ENCODE data around the gene EPAS1. TPM values are rescaled to one million over a fixed set of nuclear protein-coding genes. Genes with fewer than 3 reads are reported as not detected.

Gene EPAS1
- total RNA-seq, 1 experiment from 2014 or later = 77.3 TPM

DNA sequence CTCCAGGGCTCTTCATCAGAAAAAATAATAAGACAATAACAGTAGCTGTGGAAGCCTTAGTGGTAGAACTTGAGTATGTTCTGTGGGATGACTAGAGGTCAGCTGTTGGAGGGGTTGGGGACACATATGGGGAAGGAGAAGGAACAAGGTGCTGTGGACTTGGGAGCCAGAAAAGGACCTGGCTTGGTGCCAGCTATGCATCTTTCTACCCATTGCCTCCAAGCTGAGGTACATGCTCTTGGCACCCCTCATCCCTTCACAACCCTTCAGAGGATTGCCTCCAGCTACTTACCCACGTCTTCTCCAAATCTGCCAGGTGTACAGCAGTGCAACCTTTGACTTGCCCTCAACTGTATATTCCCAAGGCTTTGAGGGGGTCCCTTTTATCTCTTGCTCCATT, 15.3 kb upstream of the EPAS1 start:
- DNase-seq = no peak
- no peaks in the 10 kb centered on the region for H3K36me3 Mint-ChIP-seq (ENCODE audit: insufficient read depth, unreplicated experiment)
- ChIA-PET POLR2A (no interaction called here), CTCF (no interaction called here)
- no TSS peak for BruUV-seq (replicated peaks)
- H3K4me3 ChIP-seq (ENCODE audit: low read depth, low read length) = no peak overlapping the region
- H3K27me3 ChIP-seq (replicated peaks; ENCODE audit: control insufficient read depth, insufficient read depth, low read length) = no peaks in the 10 kb centered on the region
- H3K4me1 ChIP-seq = peaks cover 23% of the 10 kb centered on the region
- no peaks in the 10 kb centered on the region for H3K9me3 Mint-ChIP-seq (ENCODE audit: unreplicated experiment)
- H3K9me3 ChIP-seq = no peaks in the 10 kb centered on the region
- intact Hi-C loops (cut with micrococcal nuclease; ENCODE audit: unreplicated experiment) = no loop called here
- H3K4me1 Mint-ChIP-seq (ENCODE audit: low read depth, unreplicated experiment) = peaks cover 37% of the 10 kb centered on the region
- H3K36me3 ChIP-seq (ENCODE audit: control insufficient read depth, insufficient read depth, low read length) = no peaks in the 10 kb centered on the region
- H3K4me3 Mint-ChIP-seq (ENCODE audit: unreplicated experiment) = no peak overlapping the region
- TF ChIP-seq, protein P1, sequence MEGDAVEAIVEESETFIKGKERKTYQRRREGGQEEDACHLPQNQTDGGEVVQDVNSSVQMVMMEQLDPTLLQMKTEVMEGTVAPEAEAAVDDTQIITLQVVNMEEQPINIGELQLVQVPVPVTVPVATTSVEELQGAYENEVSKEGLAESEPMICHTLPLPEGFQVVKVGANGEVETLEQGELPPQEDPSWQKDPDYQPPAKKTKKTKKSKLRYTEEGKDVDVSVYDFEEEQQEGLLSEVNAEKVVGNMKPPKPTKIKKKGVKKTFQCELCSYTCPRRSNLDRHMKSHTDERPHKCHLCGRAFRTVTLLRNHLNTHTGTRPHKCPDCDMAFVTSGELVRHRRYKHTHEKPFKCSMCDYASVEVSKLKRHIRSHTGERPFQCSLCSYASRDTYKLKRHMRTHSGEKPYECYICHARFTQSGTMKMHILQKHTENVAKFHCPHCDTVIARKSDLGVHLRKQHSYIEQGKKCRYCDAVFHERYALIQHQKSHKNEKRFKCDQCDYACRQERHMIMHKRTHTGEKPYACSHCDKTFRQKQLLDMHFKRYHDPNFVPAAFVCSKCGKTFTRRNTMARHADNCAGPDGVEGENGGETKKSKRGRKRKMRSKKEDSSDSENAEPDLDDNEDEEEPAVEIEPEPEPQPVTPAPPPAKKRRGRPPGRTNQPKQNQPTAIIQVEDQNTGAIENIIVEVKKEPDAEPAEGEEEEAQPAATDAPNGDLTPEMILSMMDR (IDR thresholded peaks at IDR 0.05; ENCODE audit: insufficient read depth in 1 of 2, low read depth in 1 of 2, low read length in 1 of 2, severe bottlenecking in 1 of 2, unreplicated experiment in 1 of 2) = no peak
- H3K27me3 Mint-ChIP-seq (ENCODE audit: insufficient read depth, unreplicated experiment) = no peaks in the 10 kb centered on the region
- H3K27ac Mint-ChIP-seq (ENCODE audit: unreplicated experiment) = no peak overlapping the region

DNA sequence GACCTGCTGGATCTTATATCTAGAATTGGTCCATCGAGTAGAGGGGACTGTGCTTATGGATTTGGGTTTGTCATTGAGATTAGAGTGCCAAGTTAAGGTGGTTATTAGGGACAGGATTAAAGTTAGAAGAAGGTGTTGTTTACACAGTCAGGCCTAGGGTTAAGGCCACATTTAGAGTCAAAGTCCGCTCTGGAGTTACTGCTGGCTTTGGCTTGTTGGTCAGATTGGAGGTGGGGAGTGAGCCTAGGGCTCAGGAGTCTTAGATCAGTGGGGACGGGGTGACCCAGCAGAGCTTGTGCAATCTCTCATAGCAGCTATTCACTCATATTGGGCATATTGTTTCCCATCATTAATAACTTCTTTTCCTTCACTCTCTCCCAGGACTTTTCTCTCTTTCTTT, 13.5 kb upstream of the EPAS1 start:
- no peak overlapping the region for H3K4me3 Mint-ChIP-seq (ENCODE audit: unreplicated experiment)
- no peaks in the 10 kb centered on the region for H3K36me3 Mint-ChIP-seq (ENCODE audit: insufficient read depth, unreplicated experiment)
- BruUV-seq (replicated peaks) = no TSS peak
- Histone ChIP-seq H3K27me3 (replicated peaks; ENCODE audit: control insufficient read depth, insufficient read depth, low read length) (no peaks in the 10 kb centered on the region), H3K4me1 (peaks cover 30% of the 10 kb centered on the region), H3K4me3 (ENCODE audit: low read depth, low read length) (no peak overlapping the region), H3K9me3 (no peaks in the 10 kb centered on the region), H3K36me3 (ENCODE audit: control insufficient read depth, insufficient read depth, low read length) (no peaks in the 10 kb centered on the region)
- intact Hi-C loops (cut with micrococcal nuclease; ENCODE audit: unreplicated experiment) = no loop called here
- H3K27me3 Mint-ChIP-seq (ENCODE audit: insufficient read depth, unreplicated experiment) = no peaks in the 10 kb centered on the region
- peak overlapping the region; percentile 5 for H3K27ac Mint-ChIP-seq (ENCODE audit: unreplicated experiment)
- no peaks in the 10 kb centered on the region for H3K9me3 Mint-ChIP-seq (ENCODE audit: unreplicated experiment)
- TF ChIP-seq, protein P1 (IDR thresholded peaks at IDR 0.05; ENCODE audit: insufficient read depth in 1 of 2, low read depth in 1 of 2, low read length in 1 of 2, severe bottlenecking in 1 of 2, unreplicated experiment in 1 of 2) = no peak
- POLR2A ChIA-PET = no interaction called here
- CTCF ChIA-PET = interaction anchor here (1.3 to 1.7 kb wide), 2 partner anchors 11 to 221 kb away, joined by 5 to 9 read pairs; no protein-coding TSS in a partner anchor
- DNase-seq = no peak
- H3K4me1 Mint-ChIP-seq (ENCODE audit: low read depth, unreplicated experiment) = peaks cover 30% of the 10 kb centered on the region

DNA sequence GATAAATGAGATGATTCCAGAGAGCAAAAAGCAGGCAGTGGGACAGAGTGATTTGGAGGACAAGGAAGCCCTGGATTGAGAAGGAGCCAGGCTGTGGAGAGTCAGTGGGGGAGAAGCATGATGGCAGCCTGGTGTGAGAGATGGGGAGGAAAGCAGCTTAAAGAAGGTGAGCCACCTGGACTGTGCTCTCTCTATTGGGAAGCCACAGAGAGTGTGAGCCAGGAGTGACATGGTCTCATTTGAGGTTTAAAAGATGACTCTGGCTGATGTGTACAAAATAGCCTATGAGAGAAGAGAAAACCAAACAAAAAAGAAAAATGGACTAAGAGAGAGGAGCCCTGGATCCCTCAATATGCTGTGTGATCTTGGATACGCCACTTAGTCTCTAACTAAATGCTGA, 12.9 kb upstream of the EPAS1 start:
- TF ChIP-seq, protein P1 (IDR thresholded peaks at IDR 0.05; ENCODE audit: insufficient read depth in 1 of 2, low read depth in 1 of 2, low read length in 1 of 2, severe bottlenecking in 1 of 2, unreplicated experiment in 1 of 2) = no peak
- intact Hi-C loops (cut with micrococcal nuclease; ENCODE audit: unreplicated experiment) = no loop called here
- peaks cover 30% of the 10 kb centered on the region for H3K4me1 ChIP-seq
- no peaks in the 10 kb centered on the region for H3K9me3 Mint-ChIP-seq (ENCODE audit: unreplicated experiment)
- H3K27me3 ChIP-seq (replicated peaks; ENCODE audit: control insufficient read depth, insufficient read depth, low read length) = no peaks in the 10 kb centered on the region
- H3K9me3 ChIP-seq = no peaks in the 10 kb centered on the region
- H3K27me3 Mint-ChIP-seq (ENCODE audit: insufficient read depth, unreplicated experiment) = no peaks in the 10 kb centered on the region
- ChIA-PET CTCF (interaction anchor here (1.3 to 1.7 kb wide), 2 partner anchors 10 to 221 kb away, joined by 5 to 9 read pairs; no protein-coding TSS in a partner anchor), POLR2A (no interaction called here)
- no TSS peak for BruUV-seq (replicated peaks)
- H3K4me1 Mint-ChIP-seq (ENCODE audit: low read depth, unreplicated experiment) = peaks cover 30% of the 10 kb centered on the region
- H3K4me3 Mint-ChIP-seq (ENCODE audit: unreplicated experiment) = no peak overlapping the region
- H3K27ac Mint-ChIP-seq (ENCODE audit: unreplicated experiment) = peak overlapping the region; percentile 5
- no peak for DNase-seq
- H3K4me3 ChIP-seq (ENCODE audit: low read depth, low read length) = no peak overlapping the region
- H3K36me3 ChIP-seq (ENCODE audit: control insufficient read depth, insufficient read depth, low read length) = no peaks in the 10 kb centered on the region
- no peaks in the 10 kb centered on the region for H3K36me3 Mint-ChIP-seq (ENCODE audit: insufficient read depth, unreplicated experiment)
